ENCODE results near the gene GGCT. TPM values are rescaled to one million over a fixed set of nuclear protein-coding genes. Genes with fewer than 3 reads are reported as not detected.

GGCT gene
- total and polyA plus RNA-seq, 2 of the 8 experiments (the other 6 are each of a cell fraction or from before 2014, with no cell fraction given): 50.0 to 129 TPM

DNA sequence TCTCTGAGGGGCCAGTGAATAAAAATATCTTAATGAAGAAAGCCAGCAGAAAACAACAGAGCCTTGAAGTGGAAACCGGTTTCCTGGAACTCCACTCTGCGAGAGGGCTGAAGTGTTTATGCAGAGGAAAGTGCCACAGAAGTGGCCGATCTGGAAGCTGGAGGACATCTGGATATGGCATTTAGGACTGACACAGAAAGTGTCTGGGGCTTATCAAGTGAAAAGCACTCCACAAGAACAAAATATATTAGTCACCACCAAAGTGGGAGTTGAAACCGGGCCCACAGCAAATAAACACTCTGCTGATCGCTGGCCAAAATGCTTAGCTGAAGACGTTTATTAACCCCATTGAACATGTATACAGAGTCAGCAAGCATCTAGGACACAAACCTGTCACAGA is 33.9 kb downstream of the GGCT start (continued):
- TF ChIP-seq, protein P1, sequence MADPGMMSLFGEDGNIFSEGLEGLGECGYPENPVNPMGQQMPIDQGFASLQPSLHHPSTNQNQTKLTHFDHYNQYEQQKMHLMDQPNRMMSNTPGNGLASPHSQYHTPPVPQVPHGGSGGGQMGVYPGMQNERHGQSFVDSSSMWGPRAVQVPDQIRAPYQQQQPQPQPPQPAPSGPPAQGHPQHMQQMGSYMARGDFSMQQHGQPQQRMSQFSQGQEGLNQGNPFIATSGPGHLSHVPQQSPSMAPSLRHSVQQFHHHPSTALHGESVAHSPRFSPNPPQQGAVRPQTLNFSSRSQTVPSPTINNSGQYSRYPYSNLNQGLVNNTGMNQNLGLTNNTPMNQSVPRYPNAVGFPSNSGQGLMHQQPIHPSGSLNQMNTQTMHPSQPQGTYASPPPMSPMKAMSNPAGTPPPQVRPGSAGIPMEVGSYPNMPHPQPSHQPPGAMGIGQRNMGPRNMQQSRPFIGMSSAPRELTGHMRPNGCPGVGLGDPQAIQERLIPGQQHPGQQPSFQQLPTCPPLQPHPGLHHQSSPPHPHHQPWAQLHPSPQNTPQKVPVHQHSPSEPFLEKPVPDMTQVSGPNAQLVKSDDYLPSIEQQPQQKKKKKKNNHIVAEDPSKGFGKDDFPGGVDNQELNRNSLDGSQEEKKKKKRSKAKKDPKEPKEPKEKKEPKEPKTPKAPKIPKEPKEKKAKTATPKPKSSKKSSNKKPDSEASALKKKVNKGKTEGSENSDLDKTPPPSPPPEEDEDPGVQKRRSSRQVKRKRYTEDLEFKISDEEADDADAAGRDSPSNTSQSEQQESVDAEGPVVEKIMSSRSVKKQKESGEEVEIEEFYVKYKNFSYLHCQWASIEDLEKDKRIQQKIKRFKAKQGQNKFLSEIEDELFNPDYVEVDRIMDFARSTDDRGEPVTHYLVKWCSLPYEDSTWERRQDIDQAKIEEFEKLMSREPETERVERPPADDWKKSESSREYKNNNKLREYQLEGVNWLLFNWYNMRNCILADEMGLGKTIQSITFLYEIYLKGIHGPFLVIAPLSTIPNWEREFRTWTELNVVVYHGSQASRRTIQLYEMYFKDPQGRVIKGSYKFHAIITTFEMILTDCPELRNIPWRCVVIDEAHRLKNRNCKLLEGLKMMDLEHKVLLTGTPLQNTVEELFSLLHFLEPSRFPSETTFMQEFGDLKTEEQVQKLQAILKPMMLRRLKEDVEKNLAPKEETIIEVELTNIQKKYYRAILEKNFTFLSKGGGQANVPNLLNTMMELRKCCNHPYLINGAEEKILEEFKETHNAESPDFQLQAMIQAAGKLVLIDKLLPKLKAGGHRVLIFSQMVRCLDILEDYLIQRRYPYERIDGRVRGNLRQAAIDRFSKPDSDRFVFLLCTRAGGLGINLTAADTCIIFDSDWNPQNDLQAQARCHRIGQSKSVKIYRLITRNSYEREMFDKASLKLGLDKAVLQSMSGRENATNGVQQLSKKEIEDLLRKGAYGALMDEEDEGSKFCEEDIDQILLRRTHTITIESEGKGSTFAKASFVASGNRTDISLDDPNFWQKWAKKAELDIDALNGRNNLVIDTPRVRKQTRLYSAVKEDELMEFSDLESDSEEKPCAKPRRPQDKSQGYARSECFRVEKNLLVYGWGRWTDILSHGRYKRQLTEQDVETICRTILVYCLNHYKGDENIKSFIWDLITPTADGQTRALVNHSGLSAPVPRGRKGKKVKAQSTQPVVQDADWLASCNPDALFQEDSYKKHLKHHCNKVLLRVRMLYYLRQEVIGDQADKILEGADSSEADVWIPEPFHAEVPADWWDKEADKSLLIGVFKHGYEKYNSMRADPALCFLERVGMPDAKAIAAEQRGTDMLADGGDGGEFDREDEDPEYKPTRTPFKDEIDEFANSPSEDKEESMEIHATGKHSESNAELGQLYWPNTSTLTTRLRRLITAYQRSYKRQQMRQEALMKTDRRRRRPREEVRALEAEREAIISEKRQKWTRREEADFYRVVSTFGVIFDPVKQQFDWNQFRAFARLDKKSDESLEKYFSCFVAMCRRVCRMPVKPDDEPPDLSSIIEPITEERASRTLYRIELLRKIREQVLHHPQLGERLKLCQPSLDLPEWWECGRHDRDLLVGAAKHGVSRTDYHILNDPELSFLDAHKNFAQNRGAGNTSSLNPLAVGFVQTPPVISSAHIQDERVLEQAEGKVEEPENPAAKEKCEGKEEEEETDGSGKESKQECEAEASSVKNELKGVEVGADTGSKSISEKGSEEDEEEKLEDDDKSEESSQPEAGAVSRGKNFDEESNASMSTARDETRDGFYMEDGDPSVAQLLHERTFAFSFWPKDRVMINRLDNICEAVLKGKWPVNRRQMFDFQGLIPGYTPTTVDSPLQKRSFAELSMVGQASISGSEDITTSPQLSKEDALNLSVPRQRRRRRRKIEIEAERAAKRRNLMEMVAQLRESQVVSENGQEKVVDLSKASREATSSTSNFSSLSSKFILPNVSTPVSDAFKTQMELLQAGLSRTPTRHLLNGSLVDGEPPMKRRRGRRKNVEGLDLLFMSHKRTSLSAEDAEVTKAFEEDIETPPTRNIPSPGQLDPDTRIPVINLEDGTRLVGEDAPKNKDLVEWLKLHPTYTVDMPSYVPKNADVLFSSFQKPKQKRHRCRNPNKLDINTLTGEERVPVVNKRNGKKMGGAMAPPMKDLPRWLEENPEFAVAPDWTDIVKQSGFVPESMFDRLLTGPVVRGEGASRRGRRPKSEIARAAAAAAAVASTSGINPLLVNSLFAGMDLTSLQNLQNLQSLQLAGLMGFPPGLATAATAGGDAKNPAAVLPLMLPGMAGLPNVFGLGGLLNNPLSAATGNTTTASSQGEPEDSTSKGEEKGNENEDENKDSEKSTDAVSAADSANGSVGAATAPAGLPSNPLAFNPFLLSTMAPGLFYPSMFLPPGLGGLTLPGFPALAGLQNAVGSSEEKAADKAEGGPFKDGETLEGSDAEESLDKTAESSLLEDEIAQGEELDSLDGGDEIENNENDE (IDR thresholded peaks at IDR 0.05; ENCODE audit: insufficient replicate concordance, low read length): no peak
- TF ChIP-seq FOSL1 (IDR thresholded peaks at IDR 0.05; ENCODE audit: insufficient read depth, low read depth, low read length) (no peak), POLR2AphosphoS5 (IDR thresholded peaks at IDR 0.05; ENCODE audit: low read depth, low read length) (no peak), TAF7 (optimal IDR thresholded peaks at IDR 0.05; ENCODE audit: borderline replicate concordance, low read depth, low read length) (no peak), MAFK (IDR thresholded peaks at IDR 0.05; ENCODE audit: low read depth, low read length) (no peak), EZH2 (IDR thresholded peaks at IDR 0.05; ENCODE audit: low read depth, low read length, severe bottlenecking) (no peak), HDAC2 (IDR thresholded peaks at IDR 0.05; ENCODE audit: borderline replicate concordance in 1 of 2, low read depth in 2 of 2, low read length in 2 of 2) (no peak), CREB1 (IDR thresholded peaks at IDR 0.05) (no peak), BRCA1 (IDR thresholded peaks at IDR 0.05; ENCODE audit: low read depth, low read length) (no peak), TAF1 (IDR thresholded peaks at IDR 0.05; ENCODE audit: low read depth, low read length) (no peak)
- TF ChIP-seq, protein P2, sequence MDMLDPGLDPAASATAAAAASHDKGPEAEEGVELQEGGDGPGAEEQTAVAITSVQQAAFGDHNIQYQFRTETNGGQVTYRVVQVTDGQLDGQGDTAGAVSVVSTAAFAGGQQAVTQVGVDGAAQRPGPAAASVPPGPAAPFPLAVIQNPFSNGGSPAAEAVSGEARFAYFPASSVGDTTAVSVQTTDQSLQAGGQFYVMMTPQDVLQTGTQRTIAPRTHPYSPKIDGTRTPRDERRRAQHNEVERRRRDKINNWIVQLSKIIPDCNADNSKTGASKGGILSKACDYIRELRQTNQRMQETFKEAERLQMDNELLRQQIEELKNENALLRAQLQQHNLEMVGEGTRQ (IDR thresholded peaks at IDR 0.05; ENCODE audit: low read length): no peak

All from H1 (cell line).